Activated CD4-positive, alpha-beta memory T cell treated with anti-CD3 and anti-CD28 coated beads for 36 hours (primary cell): ENCODE results near the gene AOX1. TPM values are rescaled to one million over a fixed set of nuclear protein-coding genes. Genes with fewer than 3 reads are reported as not detected.
A peak's percentile ranks its signal among the peaks of the same experiment; 100 is the strongest.
"Not testable (repeated sequence)": the region's sequence is repeated elsewhere in the genome, so short reads cannot be mapped to it uniquely, and the experiment has no call there.

ENCODE experiments used
- CTCF ChIA-PET: fragments of 350-600 bp; sonication (Branson Sonifier 250); formaldehyde crosslinking; loops from one replicate; lab custom pipeline; 2021; ENCODE audit warnings: antibody characterized with exemption, inconsistent platforms; lab: Charles Lee
- POLR2A ChIA-PET: fragments of 350-600 bp; sonication (Branson Sonifier 250); formaldehyde crosslinking; loops from one replicate; lab custom pipeline; 2021; ENCODE audit warnings: antibody characterized with exemption; lab: Charles Lee
- DNase-seq: peaks from one replicate; pipeline ENCODE4 v3.0.0-alpha.2; 2020
- H3K27ac Mint-ChIP-seq: one replicate; pipeline ENCODE4 v1.8.0; 2021; ENCODE audit warnings: mixed read lengths
- H3K27me3 Mint-ChIP-seq: one replicate; pipeline ENCODE4 v1.8.0; 2021; ENCODE audit warnings: mixed read lengths
- H3K36me3 Mint-ChIP-seq: one replicate; pipeline ENCODE4 v1.8.0; 2021; ENCODE audit warnings: mixed read lengths
- H3K4me1 Mint-ChIP-seq: one replicate; pipeline ENCODE4 v1.8.0; 2021; ENCODE audit warnings: low read depth, mixed read lengths
- H3K4me3 Mint-ChIP-seq: one replicate; pipeline ENCODE4 v1.8.0; 2021; ENCODE audit warnings: mild to moderate bottlenecking, mixed read lengths
- H3K9me3 Mint-ChIP-seq: one replicate; pipeline ENCODE4 v1.8.0; 2021; ENCODE audit warnings: mixed read lengths
- intact Hi-C: fragments of 100-400 bp; cut with micrococcal nuclease; formaldehyde crosslinking; loops from one replicate; pipeline ENCODE4 v1.15.1; 2023
- total RNA-seq, 2 experiments: library from RNA; stranded (reverse); gene quantifications; one replicate each; pipeline ENCODE4 v1.2.3, GENCODE V29; 2021

The AOX1 gene
- total RNA-seq, 2 experiments from 2014 or later, result 0.38 to 1.1 TPM

DNA sequence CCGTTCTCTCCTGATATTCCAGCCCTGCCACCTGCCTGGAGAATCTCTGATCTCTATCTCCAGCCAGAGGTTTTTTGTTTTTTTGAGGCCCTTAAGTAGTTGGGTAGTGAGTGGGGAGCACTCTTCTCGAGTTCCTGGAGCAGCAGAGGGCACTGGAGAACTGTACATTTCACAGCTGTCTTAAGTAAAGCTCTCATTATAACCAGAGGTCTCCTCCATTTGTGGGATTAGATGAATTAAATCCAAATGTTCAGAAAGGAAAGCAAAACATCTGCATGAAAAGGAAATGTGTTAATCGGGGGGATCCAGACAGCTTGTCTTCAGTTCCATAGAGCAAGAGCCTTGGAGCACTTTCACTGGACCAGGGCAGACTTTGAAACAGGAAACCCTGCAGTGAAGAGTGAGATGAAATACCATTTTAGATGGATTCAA, 32.8 kb downstream of the AOX1 start:
- no peaks in the 10 kb centered on the region for H3K36me3 Mint-ChIP-seq
- H3K27ac Mint-ChIP-seq, result no peak overlapping the region
- ChIA-PET POLR2A (no interaction called here), CTCF (interaction anchor here (1.0 kb wide), 1 partner anchor 40 kb away, joined by 4 read pairs; no protein-coding TSS in a partner anchor)
- intact Hi-C loops, result no loop called here
- peaks cover 15% of the 10 kb centered on the region for H3K27me3 Mint-ChIP-seq
- peaks cover 16% of the 10 kb centered on the region for H3K4me1 Mint-ChIP-seq
- H3K4me3 Mint-ChIP-seq, result no peak overlapping the region
- peak; percentile 14 for DNase-seq
- H3K9me3 Mint-ChIP-seq, result no peaks in the 10 kb centered on the region

DNA sequence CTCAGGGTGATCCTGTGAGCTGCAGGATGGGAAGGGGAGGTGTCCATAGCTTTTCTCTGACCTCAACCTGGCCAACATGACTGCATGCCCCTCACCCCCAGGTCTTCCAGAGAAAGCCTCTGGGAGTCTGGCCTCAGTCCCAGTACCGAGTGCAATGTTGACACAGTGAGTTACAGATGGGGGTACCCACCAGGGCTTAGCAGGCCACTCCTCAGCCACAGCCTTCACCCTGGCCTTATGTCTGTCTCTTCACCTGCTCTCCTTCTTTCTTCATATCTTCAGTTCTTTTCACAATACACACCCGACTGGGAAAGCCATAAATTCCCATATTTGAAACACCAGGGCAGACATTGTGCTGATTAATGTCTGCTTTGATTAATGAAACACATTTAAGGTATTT, 33.5 kb downstream of the AOX1 start:
- POLR2A ChIA-PET, result no interaction called here
- no peak overlapping the region for H3K4me3 Mint-ChIP-seq
- H3K27me3 Mint-ChIP-seq, result peaks cover 20% of the 10 kb centered on the region
- no peak for DNase-seq
- no peak overlapping the region for H3K27ac Mint-ChIP-seq
- H3K9me3 Mint-ChIP-seq, result no peaks in the 10 kb centered on the region
- H3K4me1 Mint-ChIP-seq, result peaks cover 14% of the 10 kb centered on the region
- H3K36me3 Mint-ChIP-seq, result no peaks in the 10 kb centered on the region
- intact Hi-C loops, result no loop called here
- CTCF ChIA-PET, result no interaction called here

DNA sequence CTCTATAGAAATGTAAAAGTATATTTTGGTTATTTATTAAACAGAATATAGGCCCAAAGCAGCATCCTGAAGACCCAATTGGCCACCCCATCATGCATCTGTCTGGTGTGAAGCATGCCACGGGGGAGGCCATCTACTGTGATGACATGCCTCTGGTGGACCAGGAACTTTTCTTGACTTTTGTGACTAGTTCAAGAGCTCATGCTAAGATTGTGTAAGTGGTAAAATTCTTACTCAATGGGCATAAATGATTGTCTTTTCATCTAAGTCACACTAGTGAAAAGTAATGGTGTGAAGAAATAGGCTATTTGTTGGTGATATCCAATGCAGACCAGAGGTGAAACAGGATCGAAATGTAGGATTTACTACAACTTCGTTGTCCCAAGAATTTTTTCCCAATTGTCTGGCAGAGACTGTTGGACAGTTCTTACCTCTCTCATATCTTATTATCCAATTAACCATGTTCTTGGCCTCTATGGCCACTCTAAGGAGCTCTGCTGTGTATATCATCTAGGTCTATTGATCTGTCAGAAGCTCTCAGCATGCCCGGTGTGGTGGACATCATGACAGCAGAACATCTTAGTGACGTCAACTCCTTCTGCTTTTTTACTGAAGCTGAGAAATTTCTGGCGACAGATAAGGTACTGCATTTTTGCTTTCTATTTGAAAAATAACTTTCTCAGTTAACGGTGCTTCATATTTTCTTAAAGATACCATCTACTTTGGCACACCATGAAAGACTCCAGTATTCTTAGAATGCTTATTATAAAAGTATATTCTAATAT, 35.0 kb downstream of the AOX1 start:
- H3K27me3 Mint-ChIP-seq, result peaks cover 20% of the 10 kb centered on the region
- H3K9me3 Mint-ChIP-seq, result no peaks in the 10 kb centered on the region
- CTCF ChIA-PET, result no interaction called here
- peaks cover 14% of the 10 kb centered on the region for H3K4me1 Mint-ChIP-seq
- H3K27ac Mint-ChIP-seq, result no peak overlapping the region
- intact Hi-C loops, result no loop called here
- no peak for DNase-seq
- no peaks in the 10 kb centered on the region for H3K36me3 Mint-ChIP-seq
- no peak overlapping the region for H3K4me3 Mint-ChIP-seq
- POLR2A ChIA-PET, result no interaction called here

DNA sequence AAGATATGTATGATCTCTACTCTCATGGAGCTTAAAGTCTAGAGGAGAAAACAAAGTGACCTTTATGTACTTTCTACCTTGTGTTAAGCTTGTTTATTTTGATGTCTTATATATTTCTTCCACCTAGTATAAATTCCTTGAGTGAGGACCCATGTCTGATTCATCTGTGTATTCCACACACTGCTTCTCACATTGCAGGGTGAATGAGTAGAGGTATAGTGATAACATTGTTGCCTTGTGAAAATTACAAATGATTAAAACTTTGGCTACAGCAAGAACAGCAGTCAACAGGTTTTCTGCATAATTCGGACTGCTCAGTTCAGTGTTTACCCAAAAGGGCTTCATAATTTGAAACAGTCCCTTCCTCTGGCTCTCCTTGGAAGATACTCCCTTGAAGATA, 36.3 kb downstream of the AOX1 start:
- H3K27me3 Mint-ChIP-seq, result peaks cover 16% of the 10 kb centered on the region
- intact Hi-C loops, result no loop called here
- POLR2A ChIA-PET, result interaction anchor here (0.7 kb wide), 1 partner anchor 20 kb away, joined by 3 read pairs; no protein-coding TSS in a partner anchor
- H3K9me3 Mint-ChIP-seq, result no peaks in the 10 kb centered on the region
- peaks cover 13% of the 10 kb centered on the region for H3K4me1 Mint-ChIP-seq
- H3K27ac Mint-ChIP-seq, result no peak overlapping the region
- no peaks in the 10 kb centered on the region for H3K36me3 Mint-ChIP-seq
- no peak overlapping the region for H3K4me3 Mint-ChIP-seq
- no peak for DNase-seq
- CTCF ChIA-PET, result no interaction called here

DNA sequence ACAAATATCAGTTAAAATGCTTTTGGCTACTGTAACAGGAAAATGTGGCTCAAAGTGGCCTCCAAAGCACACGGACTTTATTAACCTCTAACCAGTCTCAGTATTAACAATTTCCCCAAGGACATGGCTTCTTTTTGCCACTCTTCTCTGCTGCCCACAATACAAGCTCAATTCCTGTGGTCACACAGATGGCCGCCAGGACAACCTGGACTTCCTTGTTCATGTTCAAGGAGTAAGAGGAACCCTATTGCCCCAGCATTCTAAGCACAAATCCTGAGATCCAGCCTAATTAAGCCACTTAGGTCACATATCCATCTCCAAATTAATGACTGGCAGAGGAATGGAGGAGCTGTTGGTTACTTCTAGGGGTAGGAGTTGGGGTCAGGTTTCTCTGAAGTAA, 38.2 kb downstream of the AOX1 start:
- Mint-ChIP-seq H3K36me3 (no peaks in the 10 kb centered on the region), H3K4me3 (no peak overlapping the region), H3K4me1 (no peaks in the 10 kb centered on the region), H3K27ac (no peak overlapping the region), H3K27me3 (peaks cover 18% of the 10 kb centered on the region), H3K9me3 (no peaks in the 10 kb centered on the region)
- DNase-seq, result no peak
- CTCF ChIA-PET, result no interaction called here
- POLR2A ChIA-PET, result no interaction called here
- intact Hi-C loops, result no loop called here

DNA sequence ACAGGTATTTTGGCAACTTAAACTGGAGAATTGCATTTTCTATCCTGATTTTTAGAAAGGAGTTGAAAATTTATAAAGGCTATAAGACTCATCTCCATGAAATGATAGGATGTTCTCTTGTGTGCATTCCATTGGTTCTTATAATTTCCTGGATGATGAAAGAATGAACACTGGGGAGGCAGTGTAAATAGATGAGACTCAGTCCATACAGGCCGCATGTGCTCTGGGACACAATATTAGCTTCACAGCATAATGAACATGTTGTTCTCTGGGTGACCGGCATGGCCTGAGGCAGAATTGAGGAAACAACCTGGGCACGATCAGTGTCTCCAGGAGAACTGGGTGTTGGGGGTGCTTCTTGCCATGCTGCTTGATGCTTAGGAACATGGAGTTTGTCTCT, 38.8 kb downstream of the AOX1 start:
- DNase-seq, result no peak
- Mint-ChIP-seq H3K4me1 (no peaks in the 10 kb centered on the region), H3K9me3 (no peaks in the 10 kb centered on the region), H3K27me3 (peaks cover 22% of the 10 kb centered on the region), H3K27ac (no peak overlapping the region), H3K36me3 (no peaks in the 10 kb centered on the region), H3K4me3 (no peak overlapping the region)
- ChIA-PET POLR2A (no interaction called here), CTCF (no interaction called here)
- intact Hi-C loops, result no loop called here

DNA sequence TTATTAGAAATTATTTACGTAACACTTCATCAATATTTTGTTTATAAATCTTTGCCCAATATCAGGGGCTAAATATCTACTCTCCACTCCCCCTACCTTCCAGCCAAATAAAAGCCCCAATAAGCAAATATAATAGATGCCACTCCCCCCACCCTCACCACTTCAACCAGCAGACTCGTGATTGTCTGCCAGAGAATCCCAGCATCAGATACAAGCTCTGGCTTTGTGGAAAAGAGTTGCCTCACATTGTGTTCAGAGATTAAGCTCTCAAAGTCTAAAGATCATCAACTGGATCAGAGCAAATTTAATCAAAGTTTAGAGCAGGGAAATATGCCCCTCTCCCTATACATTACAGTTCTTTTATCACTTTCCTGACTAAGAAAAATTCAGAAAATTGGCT, 39.5 kb downstream of the AOX1 start:
- H3K27ac Mint-ChIP-seq, result no peak overlapping the region
- CTCF ChIA-PET, result no interaction called here
- H3K9me3 Mint-ChIP-seq, result no peaks in the 10 kb centered on the region
- H3K4me1 Mint-ChIP-seq, result no peaks in the 10 kb centered on the region
- H3K4me3 Mint-ChIP-seq, result no peak overlapping the region
- DNase-seq, result no peak
- peaks cover 24% of the 10 kb centered on the region for H3K27me3 Mint-ChIP-seq
- intact Hi-C loops, result no loop called here
- POLR2A ChIA-PET, result no interaction called here
- H3K36me3 Mint-ChIP-seq, result no peaks in the 10 kb centered on the region

DNA sequence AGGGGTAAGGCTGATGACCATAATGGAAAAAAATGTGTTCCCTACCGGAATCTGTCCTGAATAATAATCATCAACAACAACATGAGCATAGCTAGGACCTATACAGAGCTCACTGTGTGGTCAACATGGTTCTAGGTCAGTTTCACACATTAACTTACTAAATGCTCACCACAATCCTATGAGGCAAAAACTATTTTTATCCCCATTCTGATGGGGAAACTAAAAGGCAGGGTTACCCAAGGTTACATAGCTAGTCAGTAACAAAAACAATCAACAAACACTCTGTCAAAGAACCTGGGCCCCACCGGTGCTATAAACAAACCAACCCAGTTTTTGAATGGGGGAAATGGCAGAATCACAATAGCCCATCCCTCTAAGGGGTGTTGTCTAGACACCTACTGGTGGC, 40.1 kb downstream of the AOX1 start:
- ChIA-PET CTCF (no interaction called here), POLR2A (no interaction called here)
- Mint-ChIP-seq H3K4me1 (no peaks in the 10 kb centered on the region), H3K36me3 (no peaks in the 10 kb centered on the region), H3K27ac (no peak overlapping the region), H3K27me3 (peaks cover 24% of the 10 kb centered on the region), H3K9me3 (no peaks in the 10 kb centered on the region), H3K4me3 (no peak overlapping the region)
- DNase-seq, result no peak
- intact Hi-C loops, result no loop called here

DNA sequence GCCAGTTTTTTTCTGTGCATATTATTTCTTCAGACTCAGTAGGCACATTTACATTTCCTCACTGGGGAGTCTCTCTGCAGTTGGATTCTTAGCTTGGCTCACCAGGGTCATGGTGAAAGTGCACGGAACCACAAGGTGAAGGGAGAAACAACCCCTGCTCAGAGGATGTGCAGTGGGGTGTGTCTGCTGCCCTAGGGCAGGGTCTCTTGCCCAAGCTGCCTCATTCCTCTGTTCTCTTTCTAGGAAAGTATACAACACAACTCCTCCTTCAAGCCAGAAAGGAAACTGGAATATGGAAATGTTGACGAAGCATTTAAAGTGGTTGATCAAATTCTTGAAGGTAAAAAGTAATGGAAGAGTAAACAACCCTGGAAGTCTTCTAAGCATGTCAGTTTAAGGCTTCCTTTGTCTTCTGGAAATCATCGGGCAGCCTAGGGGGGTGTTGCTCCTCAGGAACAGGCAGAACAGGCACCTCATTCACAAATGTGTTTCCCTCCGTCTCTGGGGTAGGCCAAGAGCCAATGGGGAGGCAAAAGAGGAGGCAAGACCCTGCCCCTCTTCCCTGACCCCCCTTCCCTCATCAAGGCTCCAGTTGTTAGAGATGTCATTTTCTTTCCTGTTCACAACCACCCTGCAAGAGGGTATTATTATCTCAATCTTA, 41.4 kb downstream of the AOX1 start:
- intact Hi-C loops, result no loop called here
- H3K36me3 Mint-ChIP-seq, result no peaks in the 10 kb centered on the region
- peaks cover 21% of the 10 kb centered on the region for H3K27me3 Mint-ChIP-seq
- ChIA-PET POLR2A (no interaction called here), CTCF (no interaction called here)
- H3K4me3 Mint-ChIP-seq, result no peak overlapping the region
- H3K4me1 Mint-ChIP-seq, result no peaks in the 10 kb centered on the region
- H3K9me3 Mint-ChIP-seq, result no peaks in the 10 kb centered on the region
- no peak overlapping the region for H3K27ac Mint-ChIP-seq
- no peak for DNase-seq

DNA sequence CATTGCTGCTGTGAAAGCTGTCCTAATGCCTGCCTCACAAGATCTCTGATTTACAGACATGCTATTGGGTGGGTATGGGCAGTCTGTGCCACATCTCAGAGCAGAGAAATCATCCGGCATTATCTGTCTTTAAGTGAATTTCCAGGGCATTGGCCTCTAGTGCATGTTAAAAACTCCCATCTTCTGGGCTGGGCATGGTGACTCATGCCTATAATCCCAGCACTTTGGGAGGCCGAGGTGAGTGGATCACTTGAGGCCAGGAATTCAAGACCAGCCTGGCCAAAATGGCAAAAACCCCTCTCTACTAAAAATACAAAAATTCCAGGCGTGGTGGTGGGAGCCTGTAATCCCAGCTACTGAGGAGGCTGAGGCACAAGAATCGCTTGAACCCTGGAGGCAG, 42.6 kb downstream of the AOX1 start:
- H3K36me3 Mint-ChIP-seq, H3K9me3 Mint-ChIP-seq, CTCF ChIA-PET, H3K27ac Mint-ChIP-seq, intact Hi-C loops, POLR2A ChIA-PET, H3K4me1 Mint-ChIP-seq, DNase-seq, H3K4me3 Mint-ChIP-seq: not testable (repeated sequence)
- H3K27me3 Mint-ChIP-seq, result peaks cover 15% of the 10 kb centered on the region

DNA sequence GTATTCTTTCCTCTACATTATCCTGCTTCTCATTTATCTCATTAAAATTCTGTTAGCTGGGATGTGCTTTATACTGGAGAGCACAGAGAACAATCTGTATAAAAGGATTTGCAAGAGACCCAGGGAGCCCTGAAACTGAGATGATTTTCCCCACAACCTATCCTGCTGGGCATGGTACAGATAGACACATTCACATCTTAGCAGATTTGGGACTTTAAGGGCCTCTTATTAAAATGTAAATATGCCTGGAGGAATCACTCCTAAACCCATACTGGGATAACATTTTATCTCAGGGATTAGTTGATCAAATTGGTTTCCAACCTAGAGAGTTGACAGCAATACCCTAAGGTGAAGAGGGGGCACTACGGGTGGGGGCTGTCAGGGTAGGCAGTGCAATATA, 45.5 kb downstream of the AOX1 start:
- intact Hi-C loops, result no loop called here
- POLR2A ChIA-PET, result no interaction called here
- DNase-seq, result no peak
- no peaks in the 10 kb centered on the region for H3K9me3 Mint-ChIP-seq
- no peaks in the 10 kb centered on the region for H3K4me1 Mint-ChIP-seq
- H3K27me3 Mint-ChIP-seq, result peaks cover 17% of the 10 kb centered on the region
- CTCF ChIA-PET, result no interaction called here
- H3K36me3 Mint-ChIP-seq, result no peaks in the 10 kb centered on the region
- no peak overlapping the region for H3K27ac Mint-ChIP-seq
- no peak overlapping the region for H3K4me3 Mint-ChIP-seq

DNA sequence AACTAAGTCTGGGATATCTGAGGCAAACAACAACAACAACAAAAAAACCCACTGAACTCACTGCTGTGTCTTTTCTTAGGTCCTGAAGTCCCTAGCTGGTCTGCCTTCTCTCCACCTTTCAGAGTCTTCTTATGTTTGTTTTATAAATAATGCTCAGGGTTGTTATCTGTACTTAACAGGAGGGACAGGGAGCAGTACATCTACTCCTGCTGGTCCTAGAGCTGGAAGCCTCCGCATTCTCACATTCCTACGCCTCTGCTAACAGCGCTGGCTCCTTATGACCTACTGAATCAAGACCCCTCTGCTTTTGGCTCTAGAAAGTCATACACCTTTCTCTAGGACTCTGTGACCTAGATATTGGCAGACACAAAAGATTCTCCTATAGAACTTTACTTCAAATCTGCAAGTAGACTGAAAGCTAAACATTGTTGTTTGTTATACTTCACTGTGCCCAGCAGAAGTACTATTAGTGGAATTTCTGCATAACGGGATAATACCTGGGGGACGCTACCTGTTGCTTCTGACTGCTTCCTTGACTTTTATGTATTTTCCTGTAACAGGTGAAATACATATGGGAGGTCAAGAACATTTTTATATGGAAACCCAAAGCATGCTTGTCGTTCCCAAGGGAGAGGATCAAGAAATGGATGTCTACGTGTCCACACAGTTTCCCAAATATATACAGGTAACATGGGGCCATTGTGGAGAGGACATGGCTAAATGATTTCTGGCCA, 48.6 kb downstream of the AOX1 start:
- H3K36me3 Mint-ChIP-seq, result no peaks in the 10 kb centered on the region
- H3K27me3 Mint-ChIP-seq, result peaks cover 25% of the 10 kb centered on the region
- no peak overlapping the region for H3K4me3 Mint-ChIP-seq
- no peak for DNase-seq
- H3K9me3 Mint-ChIP-seq, result no peaks in the 10 kb centered on the region
- intact Hi-C loops, result no loop called here
- H3K4me1 Mint-ChIP-seq, result no peaks in the 10 kb centered on the region
- H3K27ac Mint-ChIP-seq, result no peak overlapping the region
- ChIA-PET CTCF (no interaction called here), POLR2A (no interaction called here)
